ENCODE results near the gene MRPS17.

Gene MRPS17

DNA sequence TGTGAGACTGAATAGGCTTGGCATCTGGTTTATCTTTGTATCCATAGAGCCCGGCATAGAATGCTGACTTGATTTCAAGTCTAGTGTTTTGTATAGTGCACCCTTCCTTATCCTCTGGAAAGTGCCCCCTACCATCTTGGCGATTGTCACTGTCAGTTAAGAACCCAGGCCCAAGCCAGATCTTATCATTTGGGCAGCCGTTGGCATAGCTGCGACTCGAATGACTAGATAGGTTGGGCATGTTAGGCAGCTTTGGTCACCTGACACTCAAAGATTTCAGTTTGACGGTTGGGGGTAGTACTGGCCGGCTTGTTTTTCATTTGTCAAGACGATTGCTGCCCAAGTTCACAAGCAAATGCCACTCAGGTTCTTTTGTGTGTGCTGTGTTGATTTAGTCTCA, 19.3 kb downstream of the MRPS17 start:
- DNase-seq (ENCODE audit: low read depth in 2 of 2): no peak

DNA sequence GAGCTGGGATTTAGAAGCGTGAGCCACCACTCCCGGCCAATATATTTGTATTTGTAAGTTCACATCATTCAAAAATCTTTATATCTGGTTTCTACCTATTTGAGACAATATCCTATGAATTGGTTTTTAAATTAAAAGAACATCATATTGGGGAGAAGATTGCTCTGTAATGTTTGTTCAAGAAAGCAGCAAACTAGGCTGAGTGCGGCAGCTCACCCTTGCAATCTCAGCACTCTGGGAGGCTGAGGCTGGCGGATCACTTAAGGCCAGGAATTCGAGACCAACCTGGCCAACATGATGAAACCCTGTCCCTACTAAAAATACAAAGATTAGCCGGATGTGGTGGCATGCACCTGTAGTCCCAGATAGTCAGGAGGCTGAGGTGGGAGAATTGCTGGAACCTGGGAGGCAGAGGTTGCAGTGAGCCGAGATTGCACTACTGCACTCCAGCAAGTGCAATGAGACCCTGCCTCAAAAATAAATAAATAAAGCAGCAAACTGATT, 22.1 kb downstream of the MRPS17 start:
- no peak for DNase-seq (ENCODE audit: low read depth in 2 of 2)

DNA sequence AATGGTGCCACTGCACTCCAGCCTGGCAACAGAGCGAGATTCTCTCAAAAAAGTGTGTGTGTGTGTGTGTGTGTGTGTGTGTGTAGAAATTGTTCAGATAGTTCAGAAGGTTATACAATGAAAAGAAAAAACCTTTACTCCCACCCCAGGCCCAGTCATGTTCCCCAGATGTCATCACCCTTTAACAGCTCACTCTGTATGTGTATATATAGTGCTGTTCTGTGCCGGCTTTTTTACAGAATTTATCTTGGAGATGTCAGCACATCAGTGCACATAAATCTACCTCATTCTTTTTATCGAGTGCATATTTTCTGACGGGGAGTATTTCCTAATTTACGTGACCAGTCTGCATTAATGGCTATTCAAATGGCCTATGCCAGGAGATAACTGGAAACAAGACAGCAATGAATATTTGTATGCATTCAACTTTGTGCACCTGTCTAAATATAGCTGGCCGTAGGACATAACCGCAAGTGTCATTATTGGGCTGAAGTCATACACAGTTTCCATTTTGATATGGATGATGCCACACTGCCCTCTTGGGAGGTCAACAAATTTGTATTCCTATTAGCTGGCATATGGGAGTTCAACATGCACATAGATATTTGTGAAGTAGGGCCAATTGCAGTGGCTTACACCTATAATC, 24.4 kb downstream of the MRPS17 start:
- no peak for DNase-seq (ENCODE audit: low read depth in 2 of 2)

DNA sequence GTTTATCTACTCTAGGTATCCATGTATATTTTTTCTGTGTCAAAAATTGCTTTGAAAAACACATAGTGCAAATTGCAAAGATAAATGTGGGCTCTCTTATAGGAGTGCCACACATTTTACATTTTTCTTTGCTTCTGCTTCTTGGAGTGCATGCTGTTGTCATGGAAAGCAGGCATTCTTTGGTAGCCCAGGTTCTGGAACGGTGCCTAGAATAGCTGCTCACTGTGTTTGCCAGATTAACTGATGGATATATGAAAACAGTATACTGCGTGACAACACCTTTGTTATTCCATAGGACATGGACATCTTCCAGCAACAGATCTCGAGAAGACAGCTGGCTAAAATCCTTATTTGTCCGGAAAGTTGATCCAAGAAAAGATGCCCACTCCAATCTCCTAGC, 26.2 kb downstream of the MRPS17 start:
- DNase-seq (ENCODE audit: low read depth in 2 of 2): no peak

DNA sequence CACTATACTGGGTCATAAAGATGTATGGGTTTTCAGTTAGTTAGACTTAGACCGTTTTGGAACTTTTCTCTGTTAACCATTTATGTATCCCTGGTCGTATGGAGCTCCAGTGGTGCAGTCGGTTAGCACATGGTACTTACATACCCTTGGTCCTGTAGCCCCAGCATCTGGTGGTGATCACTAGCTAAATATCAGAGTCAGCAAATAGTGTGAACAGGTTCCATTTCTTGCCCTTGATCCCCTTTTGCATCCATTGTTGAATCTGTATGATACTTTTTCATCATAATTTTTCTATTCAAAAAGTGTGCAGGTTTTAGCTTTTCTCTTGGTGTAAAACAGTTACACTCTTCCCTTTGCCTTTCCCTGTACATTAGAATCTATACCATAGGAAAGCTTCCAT, 28.6 kb downstream of the MRPS17 start:
- DNase-seq (ENCODE audit: low read depth in 2 of 2): no peak

DNA sequence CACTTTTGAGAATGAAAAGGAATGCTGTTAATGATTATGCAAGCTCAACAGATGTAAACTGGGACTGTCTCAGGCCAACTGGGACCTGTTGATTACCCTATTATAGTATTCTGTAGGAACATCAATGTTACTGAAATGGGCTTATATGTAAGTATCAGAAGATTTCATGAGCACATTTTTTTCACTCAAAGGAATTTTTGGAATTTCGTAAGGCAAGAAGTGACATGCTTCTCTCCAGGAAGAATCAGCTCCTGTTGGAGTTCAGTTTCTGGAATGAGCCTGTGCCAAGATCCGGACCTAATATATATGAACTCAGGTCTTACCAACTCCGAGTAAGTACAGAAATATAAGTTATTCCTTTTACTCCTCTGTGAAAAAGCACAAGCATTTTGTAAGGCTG, 31.9 kb downstream of the MRPS17 start:
- no peak for DNase-seq (ENCODE audit: low read depth in 2 of 2)

DNA sequence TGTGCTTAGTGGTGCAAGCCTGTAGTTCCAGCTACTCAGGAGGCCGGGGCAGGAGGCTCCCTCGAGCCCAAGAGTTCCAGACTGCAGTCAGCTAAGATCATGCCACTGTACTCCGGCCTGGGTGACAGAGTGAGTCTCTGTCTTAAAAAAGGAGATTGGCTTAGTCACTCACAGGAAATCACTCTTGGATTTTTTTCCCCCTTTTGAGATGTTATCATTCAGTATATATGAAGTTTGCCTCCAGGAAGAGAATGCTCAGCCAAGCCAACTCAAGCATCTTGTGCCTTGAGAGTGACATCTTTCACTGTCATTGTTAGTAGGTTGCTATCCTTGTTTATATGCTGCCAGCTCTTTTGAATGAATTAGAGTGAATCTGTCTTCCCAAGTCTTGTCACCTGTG, 40.7 kb downstream of the MRPS17 start:
- DNase-seq (ENCODE audit: low read depth in 2 of 2): no peak

DNA sequence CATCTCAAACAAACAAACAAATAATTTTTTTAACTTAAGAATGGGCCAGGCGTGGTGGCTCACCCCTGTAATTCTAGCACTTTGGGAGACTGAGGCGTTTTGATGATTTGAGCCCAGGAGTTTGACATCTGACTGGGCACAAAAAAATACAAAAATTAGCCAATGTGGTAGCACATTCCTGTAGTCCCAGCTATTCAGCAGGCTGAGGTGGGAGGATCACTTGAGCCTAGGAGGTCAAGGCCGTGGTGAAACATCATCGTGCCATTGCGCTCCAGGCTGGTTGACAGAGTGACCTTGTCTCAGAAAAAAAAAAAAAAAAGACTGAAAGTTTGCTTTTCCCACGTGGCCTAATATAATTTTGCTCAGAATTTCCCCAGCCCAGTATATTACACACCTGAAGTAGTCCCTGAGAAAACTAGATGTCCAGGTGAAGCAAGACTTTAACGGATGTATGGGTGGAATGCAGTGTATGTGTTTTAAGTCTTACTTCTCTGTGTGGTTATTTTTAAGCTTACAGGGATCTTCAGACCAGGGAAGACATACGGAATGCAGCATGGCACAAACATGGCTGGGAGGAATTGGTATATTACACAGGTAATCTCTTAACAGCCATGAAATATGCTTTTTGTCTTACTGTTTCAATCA, 45.3 kb downstream of the MRPS17 start:
- no peak for DNase-seq (ENCODE audit: low read depth in 2 of 2)

GRCh38 chr7:56003749-56004148, 52.1 kb downstream of the MRPS17 start:
- DNase-seq (ENCODE audit: low read depth in 2 of 2): no peak

All from activated CD8-positive, alpha-beta memory T cell treated with anti-CD3 and anti-CD28 coated beads for 4 hours (primary cell).